Keratinocyte (primary cell): ENCODE measurements around the gene CCDC33. TPM values are rescaled to one million over a fixed set of nuclear protein-coding genes. Genes with fewer than 3 reads are reported as not detected.

Experiments
- DNase-seq: peaks from one replicate; pipeline ENCODE4 v3.0.0-alpha.2; 2011; ENCODE audit warnings: low read depth, missing footprints, low spot score
- FAIRE-seq: peaks from 2 replicates; lab custom pipeline; 2011; peaks lifted over from hg19 to GRCh38; lab: Jason Lieb, UNC
- H2AFZ ChIP-seq: 2 replicates; pipeline ENCODE4 v1.6.0; 2012; ENCODE audit warnings: low read length, control low read depth, inconsistent platforms; ENCODE audit not compliant: control insufficient read depth
- H3K27ac ChIP-seq: 2 replicates; pipeline ENCODE4 v1.5.1; 2011; ENCODE audit warnings: low read length; ENCODE audit not compliant: control insufficient read depth, insufficient read depth
- H3K27me3 ChIP-seq: 3 replicates; pipeline ENCODE4 v1.6.0; 2011; ENCODE audit warnings: low read length; ENCODE audit not compliant: control insufficient read depth, insufficient read depth; ENCODE audit errors: extremely low read depth
- H3K36me3 ChIP-seq, 2 experiments: 2 replicates in 1 of 2; 3 replicates in 1 of 2; pipeline ENCODE4 v1.5.1; 2011; ENCODE audit warnings: low read length in 2 of 2, mild to moderate bottlenecking in 1 of 2; ENCODE audit not compliant: control insufficient read depth in 2 of 2, insufficient read depth in 2 of 2; ENCODE audit errors: extremely low read depth in 1 of 2
- H3K4me1 ChIP-seq: 3 replicates; pipeline ENCODE4 v1.5.1; 2011; ENCODE audit warnings: low read length; ENCODE audit not compliant: control insufficient read depth, insufficient read depth; ENCODE audit errors: extremely low read depth
- H3K4me2 ChIP-seq: 3 replicates; pipeline ENCODE4 v1.6.0; 2011; ENCODE audit warnings: low read depth, low read length; ENCODE audit not compliant: control insufficient read depth, insufficient read depth; ENCODE audit errors: extremely low read depth
- H3K4me3 ChIP-seq, 3 experiments: fragments of 200-600 bp in 1 of 3; sonication (generic) in 1 of 3; 2 replicates in 2 of 3; 3 replicates in 1 of 3; pipeline ENCODE4 v1.5.1; 2011 to 2016; ENCODE audit warnings: low read length in 3 of 3, mild to moderate bottlenecking in 3 of 3, control low read depth in 2 of 3, inconsistent platforms in 1 of 3, low read depth in 1 of 3, mixed read lengths in 1 of 3, mixed run types in 1 of 3, moderate library complexity in 1 of 3; ENCODE audit not compliant: control insufficient read depth in 2 of 3, insufficient read depth in 2 of 3; ENCODE audit errors: extremely low read depth in 1 of 3
- H3K79me2 ChIP-seq: 2 replicates; pipeline ENCODE4 v1.6.0; 2012; ENCODE audit warnings: low read length; ENCODE audit not compliant: control insufficient read depth, insufficient read depth
- H3K9ac ChIP-seq: 3 replicates; pipeline ENCODE4 v1.6.0; 2011; ENCODE audit warnings: low read length; ENCODE audit not compliant: control insufficient read depth, insufficient read depth; ENCODE audit errors: extremely low read depth
- H3K9me1 ChIP-seq: 3 replicates; pipeline ENCODE4 v1.6.0; 2011; ENCODE audit warnings: low read length; ENCODE audit not compliant: control insufficient read depth, insufficient read depth; ENCODE audit errors: extremely low read depth
- H3K9me3 ChIP-seq: 2 replicates; pipeline ENCODE4 v1.5.1; 2012; ENCODE audit warnings: low read depth, low read length; ENCODE audit not compliant: control insufficient read depth
- H4K20me1 ChIP-seq: 3 replicates; pipeline ENCODE4 v1.6.0; 2011; ENCODE audit warnings: low read length; ENCODE audit not compliant: control insufficient read depth, insufficient read depth; ENCODE audit errors: extremely low read depth
- CTCF ChIP-seq, 3 experiments: IDR thresholded peaks in 1 of 3; conservative IDR thresholded peaks in 1 of 3; optimal IDR thresholded peaks in 1 of 3; 2 replicates in 2 of 3; 3 replicates in 1 of 3; pipeline versions ENCODE3 to v1.5.1; 2011; ENCODE audit warnings: low read length in 3 of 3, mild to moderate bottlenecking in 3 of 3, moderate library complexity in 2 of 3, control low read depth in 1 of 3, inconsistent platforms in 1 of 3; ENCODE audit not compliant: insufficient read depth in 2 of 3; ENCODE audit errors: extremely low read depth in 1 of 3
- EZH2 ChIP-seq: IDR thresholded peaks from one replicate; pipeline ENCODE4 v1.6.1; 2012; ENCODE audit warnings: inconsistent platforms, mild to moderate bottlenecking, low read length, moderate library complexity
- dilution Hi-C: fragments of 300-500 bp; cut with MboI; formaldehyde crosslinking; loops from one replicate; pipeline ENCODE4 v1.7.0; 2020; ENCODE audit warnings: low sequenced_read_pairs; ENCODE audit not compliant: extremely low pct_ligation_motif_present
- polyA plus RNA-seq, 5 experiments: library from polyadenylated mRNA; depleted of rRNA in 3 of 5; stranded (reverse) in 3 of 5; stranded (forward) in 1 of 5; unstranded in 1 of 5; fragments of >200 nt; gene quantifications; 1 replicate in 1 of 5; 2 replicates in 3 of 5; 3 replicates in 1 of 5; pipeline versions ENCODE4 v1.2.1 to v1.2.3, GENCODE V29; 2011 to 2012; ENCODE audit warnings: missing spikeins in 2 of 5, low read depth in 1 of 5, low replicate concordance in 1 of 5

Gene CCDC33
- polyA plus RNA-seq, 1 donor (not counting 4 experiments of a cell fraction or from before 2014, with no cell fraction given) = not detected

GRCh38 chr15:74233851-74234597, 2.1 kb upstream of the CCDC33 start:
- Histone ChIP-seq H3K9me3 (no peaks in the 10 kb centered on the region), H3K9ac (no peak overlapping the region), H3K9me1 (no peaks in the 10 kb centered on the region), H3K27ac (no peak overlapping the region), H3K27me3 (peaks cover 48% of the 10 kb centered on the region), H3K4me3 (no peak overlapping the region), H4K20me1 (no peaks in the 10 kb centered on the region), H3K36me3 (no peaks in the 10 kb centered on the region), H3K79me2 (no peaks in the 10 kb centered on the region), H3K4me2 (no peak overlapping the region), H3K4me1 (no peaks in the 10 kb centered on the region), H2AFZ (no peak overlapping the region)
- no peak for DNase-seq
- dilution Hi-C loops = no loop called here
- FAIRE-seq = no peak
- TF ChIP-seq EZH2 = no peak
- no peak for TF ChIP-seq CTCF (optimal IDR thresholded peaks at IDR 0.05 in 1 of 3, IDR thresholded peaks at IDR 0.05 in 1 of 3, conservative IDR thresholded peaks at IDR 0.05 in 1 of 3; ENCODE audit: extremely low read depth in 1 of 3, insufficient read depth in 2 of 3, low read length in 3 of 3)

GRCh38 chr15:74234598-74234875, 1.6 kb upstream of the CCDC33 start:
- H3K4me3 ChIP-seq = no peak overlapping the region
- no peak overlapping the region for H3K4me2 ChIP-seq
- no peak overlapping the region for H3K27ac ChIP-seq
- H3K36me3 ChIP-seq = no peaks in the 10 kb centered on the region
- H3K9me1 ChIP-seq = no peaks in the 10 kb centered on the region
- no peaks in the 10 kb centered on the region for H3K79me2 ChIP-seq
- dilution Hi-C loops = no loop called here
- no peak for TF ChIP-seq CTCF (optimal IDR thresholded peaks at IDR 0.05 in 1 of 3, IDR thresholded peaks at IDR 0.05 in 1 of 3, conservative IDR thresholded peaks at IDR 0.05 in 1 of 3; ENCODE audit: extremely low read depth in 1 of 3, insufficient read depth in 2 of 3, low read length in 3 of 3)
- no peak for TF ChIP-seq EZH2
- FAIRE-seq (no peak), DNase-seq (no peak)
- H3K4me1 ChIP-seq = peaks cover under 1% of the 10 kb centered on the region
- H3K9me3 ChIP-seq = no peaks in the 10 kb centered on the region
- no peaks in the 10 kb centered on the region for H4K20me1 ChIP-seq
- H2AFZ ChIP-seq = no peak overlapping the region
- H3K27me3 ChIP-seq = peaks cover 46% of the 10 kb centered on the region
- H3K9ac ChIP-seq = no peak overlapping the region
